Suprapubic skin (tissue), 4 donors: ENCODE measurements around the gene SLCO4A1. TPM values are rescaled to one million over a fixed set of nuclear protein-coding genes. Genes with fewer than 3 reads are reported as not detected.

Experiments
- DNase-seq, 2 donors: peaks; one replicate each; pipeline ENCODE4 v3.0.0-alpha.2; 2019; ENCODE audit warnings: low spot score in 2 of 2
- H3K27ac ChIP-seq: fragments of 200-600 bp; sonication (generic); one replicate; pipeline ENCODE4 v1.5.1; 2019
- H3K27me3 ChIP-seq: fragments of 200-600 bp; sonication (generic); one replicate; pipeline ENCODE4 v1.5.1; 2019
- H3K36me3 ChIP-seq: fragments of 200-600 bp; sonication (generic); one replicate; pipeline ENCODE4 v1.5.1; 2019
- H3K4me1 ChIP-seq: fragments of 200-600 bp; sonication (generic); one replicate; pipeline ENCODE4 v1.5.1; 2019
- H3K4me3 ChIP-seq: fragments of 200-600 bp; sonication (generic); one replicate; pipeline ENCODE4 v1.5.1; 2019; ENCODE audit warnings: mild to moderate bottlenecking
- H3K9me3 ChIP-seq: fragments of 200-600 bp; sonication (generic); one replicate; pipeline ENCODE4 v1.5.1; 2019
- CTCF ChIP-seq, 2 donors: fragments of 200-600 bp in 1 of 2; fragments of 450-650 bp in 1 of 2; sonication (generic) in 1 of 2; IDR thresholded peaks; one replicate each; pipeline ENCODE4 v1.5.1; 2016 to 2019; ENCODE audit warnings: antibody characterized with exemption in 2 of 2, mild to moderate bottlenecking in 1 of 2, moderate library complexity in 1 of 2
- EP300 ChIP-seq: sonication (generic); formaldehyde crosslinking; IDR thresholded peaks from one replicate; pipeline ENCODE4 v1.6.1; 2017; ENCODE audit warnings: antibody characterized with exemption
- POLR2A ChIP-seq, 2 donors: fragments of 450-650 bp; IDR thresholded peaks; one replicate each; pipeline ENCODE4 v1.6.1; 2017; ENCODE audit warnings: antibody characterized with exemption in 2 of 2, mild to moderate bottlenecking in 2 of 2, moderate library complexity in 2 of 2
- POLR2AphosphoS5 ChIP-seq, 3 donors: sonication (generic); formaldehyde crosslinking; IDR thresholded peaks; one replicate each; pipeline ENCODE4 v1.6.1; 2017; ENCODE audit warnings: antibody characterized with exemption in 3 of 3
- WGBS: methylation state at CpG from one replicate; pipeline ENCODE4 v1.1.5; 2018; 5-methylcytosine and 5-hydroxymethylcytosine counted together
- total RNA-seq, 4 donors: library from RNA; depleted of rRNA; stranded (reverse); fragments of >200 nt; gene quantifications; one replicate each; pipeline ENCODE4 v1.1.0, GENCODE V29; 2016

The SLCO4A1 gene
- total RNA-seq, 4 donors from 2014 or later, result 50.2 to 59.1 (median 52.7) TPM

DNA sequence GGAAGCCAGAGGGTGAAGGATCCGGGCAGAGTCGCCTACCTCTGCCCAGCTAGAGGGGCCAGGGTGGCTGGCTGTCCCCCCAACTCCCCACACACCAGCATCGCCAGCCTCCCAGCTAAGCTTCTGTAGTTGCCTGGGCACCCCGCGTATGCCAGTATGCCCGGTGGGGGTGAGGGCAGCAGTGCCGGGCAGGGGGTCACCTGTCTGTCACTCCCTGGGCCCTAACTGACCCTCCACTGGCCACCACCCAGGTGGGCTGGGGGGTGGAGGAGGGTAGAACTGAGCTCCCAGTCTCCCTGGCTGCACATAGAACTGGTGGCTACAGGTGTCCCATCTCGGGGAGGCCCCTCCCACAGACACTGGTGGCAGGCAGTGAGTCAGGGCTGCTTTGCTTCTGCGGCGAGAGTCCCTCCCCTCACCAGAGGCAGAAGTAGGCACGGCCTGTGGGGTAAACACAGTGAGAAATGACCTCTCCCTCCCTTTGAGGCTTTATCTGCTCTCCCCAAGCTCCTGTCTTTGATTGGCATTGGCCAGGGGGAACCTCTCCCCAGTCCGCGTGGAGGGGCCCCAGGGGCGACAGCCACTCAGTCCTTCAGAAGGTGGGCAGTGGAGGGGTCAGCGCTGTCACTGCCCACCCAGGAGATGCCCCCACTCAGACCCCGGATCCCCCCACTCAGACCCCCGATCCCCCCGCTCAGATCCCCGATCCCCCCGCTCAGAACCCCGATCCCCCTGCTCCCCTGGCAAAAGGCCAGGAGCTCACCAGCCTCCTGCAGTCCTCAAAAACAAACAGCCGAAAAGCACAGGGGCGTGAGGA is 68.8 kb downstream of the SLCO4A1 start:
- Histone ChIP-seq H3K27ac (no peak overlapping the region), H3K36me3 (no peaks in the 10 kb centered on the region), H3K9me3 (no peaks in the 10 kb centered on the region), H3K4me3 (no peak overlapping the region), H3K27me3 (peaks cover 95% of the 10 kb centered on the region), H3K4me1 (peaks cover 12% of the 10 kb centered on the region)
- DNase-seq, result no peak
- WGBS, result 68% methylated on average over 4 of the region's 23 CpGs
- TF ChIP-seq POLR2AphosphoS5 (IDR thresholded peaks at IDR 0.05) (no peak), CTCF (IDR thresholded peaks at IDR 0.05) (no peak), EP300 (no peak), POLR2A (IDR thresholded peaks at IDR 0.05) (no peak)

DNA sequence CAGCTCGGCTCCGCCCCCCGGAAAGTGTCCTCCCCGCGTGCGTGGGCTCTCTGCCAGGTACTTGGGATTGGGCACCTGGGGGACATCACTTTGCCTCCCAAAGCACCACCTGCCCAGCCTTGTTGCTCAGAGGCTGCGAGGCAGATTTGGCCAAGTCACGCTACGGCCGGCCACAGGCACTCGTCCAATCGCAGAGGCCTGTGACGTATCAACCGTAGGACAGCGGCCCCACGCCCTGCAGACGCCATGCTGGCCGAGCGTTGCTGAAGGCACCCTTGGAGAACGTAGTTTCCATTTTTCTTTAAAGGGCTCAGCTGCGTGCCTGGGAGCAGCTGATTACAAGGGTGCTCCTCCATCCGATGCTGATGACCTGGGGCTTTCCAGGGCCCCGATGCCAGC is 69.4 kb downstream of the SLCO4A1 start:
- TF ChIP-seq POLR2AphosphoS5 (IDR thresholded peaks at IDR 0.05), result no peak
- no peak for TF ChIP-seq EP300
- no peak for TF ChIP-seq CTCF (IDR thresholded peaks at IDR 0.05)
- no peak for TF ChIP-seq POLR2A (IDR thresholded peaks at IDR 0.05)
- DNase-seq, result no peak
- H3K27ac ChIP-seq, result no peak overlapping the region
- no peak overlapping the region for H3K4me3 ChIP-seq
- peaks cover 95% of the 10 kb centered on the region for H3K27me3 ChIP-seq
- no peaks in the 10 kb centered on the region for H3K36me3 ChIP-seq
- H3K4me1 ChIP-seq, result peaks cover 12% of the 10 kb centered on the region
- 61% methylated on average over 13 of the region's 23 CpGs for WGBS
- no peaks in the 10 kb centered on the region for H3K9me3 ChIP-seq

DNA sequence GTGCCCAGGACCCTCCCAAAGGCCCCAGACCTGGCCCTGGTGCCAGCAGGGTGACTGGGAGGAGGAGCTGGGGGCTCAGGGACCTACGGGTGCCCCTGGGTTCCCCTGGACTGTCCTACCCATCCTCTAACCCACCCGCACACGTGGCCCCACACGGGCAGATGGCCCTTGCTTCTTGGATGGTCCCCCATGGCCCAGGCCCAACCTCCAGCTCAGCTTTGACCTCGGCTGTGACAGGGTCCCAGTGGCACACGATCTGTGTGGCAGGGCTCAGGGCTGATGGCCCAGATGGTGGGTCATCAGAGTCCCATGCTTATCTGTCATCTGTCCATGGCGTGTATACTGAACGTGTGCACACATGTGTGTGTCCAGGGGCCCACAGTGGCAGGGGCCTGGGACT is 70.3 kb downstream of the SLCO4A1 start:
- 73% methylated on average over 2 of the region's 8 CpGs for WGBS
- peaks cover 95% of the 10 kb centered on the region for H3K27me3 ChIP-seq

GRCh38 chr20:62714006-62714405 is 71.7 kb downstream of the SLCO4A1 start:
- 93% methylated on average over 10 of the region's 10 CpGs for WGBS
- TF ChIP-seq CTCF (IDR thresholded peaks at IDR 0.05) (no peak), POLR2A (IDR thresholded peaks at IDR 0.05) (no peak), POLR2AphosphoS5 (IDR thresholded peaks at IDR 0.05) (no peak), EP300 (no peak)
- Histone ChIP-seq H3K36me3 (no peaks in the 10 kb centered on the region), H3K4me1 (peaks cover 2% of the 10 kb centered on the region), H3K27me3 (peaks cover 91% of the 10 kb centered on the region), H3K9me3 (no peaks in the 10 kb centered on the region), H3K4me3 (no peak overlapping the region), H3K27ac (no peak overlapping the region)
- DNase-seq, result no peak

More for the DNA sequence above, 70.3 kb downstream of the SLCO4A1 start:
- Histone ChIP-seq H3K4me3 (no peak overlapping the region), H3K9me3 (no peaks in the 10 kb centered on the region), H3K36me3 (no peaks in the 10 kb centered on the region), H3K4me1 (peaks cover 12% of the 10 kb centered on the region), H3K27ac (no peak overlapping the region)
- TF ChIP-seq POLR2A (IDR thresholded peaks at IDR 0.05), result no peak
- TF ChIP-seq CTCF (IDR thresholded peaks at IDR 0.05), result no peak
- no peak for TF ChIP-seq POLR2AphosphoS5 (IDR thresholded peaks at IDR 0.05)
- no peak for TF ChIP-seq EP300
- no peak for DNase-seq

DNA sequence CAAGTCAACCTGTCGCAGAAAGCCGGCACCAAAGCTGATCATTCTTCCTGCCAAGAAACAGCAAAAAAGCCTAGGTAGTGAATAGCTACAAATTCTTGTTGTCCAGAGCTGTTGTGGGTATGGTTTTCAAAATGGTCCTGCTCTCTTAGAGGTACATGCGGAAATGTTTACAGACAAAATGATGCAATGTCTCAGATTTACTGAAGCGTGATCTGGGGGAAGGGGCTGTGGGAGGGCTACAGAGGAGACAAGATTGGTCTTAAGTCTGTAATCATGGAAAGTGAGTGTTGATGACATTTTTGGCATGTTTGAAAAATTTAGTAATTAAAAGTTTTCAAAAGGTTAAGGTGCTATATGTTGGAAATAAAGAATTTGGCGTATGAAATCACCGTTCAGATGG is 72.5 kb downstream of the SLCO4A1 start:
- Histone ChIP-seq H3K27ac (no peak overlapping the region), H3K36me3 (no peaks in the 10 kb centered on the region), H3K4me1 (no peaks in the 10 kb centered on the region), H3K4me3 (no peak overlapping the region), H3K9me3 (no peaks in the 10 kb centered on the region), H3K27me3 (peaks cover 90% of the 10 kb centered on the region)
- WGBS, result 94% methylated on average over 6 of the region's 6 CpGs
- TF ChIP-seq EP300, result no peak
- no peak for TF ChIP-seq POLR2A (IDR thresholded peaks at IDR 0.05)
- no peak for TF ChIP-seq POLR2AphosphoS5 (IDR thresholded peaks at IDR 0.05)
- no peak for TF ChIP-seq CTCF (IDR thresholded peaks at IDR 0.05)
- no peak for DNase-seq
